ENCODE measurements around the gene SCD. TPM values are rescaled to one million over a fixed set of nuclear protein-coding genes. Genes with fewer than 3 reads are reported as not detected.

Gene SCD
- total and polyA plus RNA-seq, 2 of the 13 experiments (the other 11 are each of a cell fraction or from before 2014, with no cell fraction given), result 492 to 512 TPM

GRCh38 chr10:100372415-100373297 is 25.6 kb downstream of the SCD start (continued):
- TF ChIP-seq ATF6 (CRISPR knock-in tag; conservative IDR thresholded peaks at IDR 0.05) (no peak), ZNF282 (IDR thresholded peaks at IDR 0.05; ENCODE audit: partially characterized antibody) (no peak), ZC3H4 (CRISPR knock-in tag; IDR thresholded peaks at IDR 0.05; ENCODE audit: borderline replicate concordance) (peak; percentile 82), POLR2A (IDR thresholded peaks at IDR 0.05; ENCODE audit: insufficient read depth in 1 of 2, low read depth in 2 of 2, low read length in 2 of 2) (peak in 1 of 2 experiments; percentile 90; a peak in 2 of 4 replicates), ZMYM3 (CRISPR knock-in tag; IDR thresholded peaks at IDR 0.05) (no peak), HHEX (CRISPR knock-in tag; IDR thresholded peaks at IDR 0.05) (no peak), BRF2 (CRISPR knock-in tag; IDR thresholded peaks at IDR 0.05) (no peak), ZNF343 (CRISPR knock-in tag; IDR thresholded peaks at IDR 0.05) (no peak), GPBP1L1 (CRISPR knock-in tag; IDR thresholded peaks at IDR 0.05) (no peak), DNMT3B (CRISPR knock-in tag; conservative IDR thresholded peaks at IDR 0.05) (no peak), ARHGAP35 (CRISPR knock-in tag; IDR thresholded peaks at IDR 0.05; ENCODE audit: borderline replicate concordance) (no peak), HMG20A (CRISPR knock-in tag; IDR thresholded peaks at IDR 0.05; ENCODE audit: borderline replicate concordance) (no peak), KDM2A (CRISPR knock-in tag; IDR thresholded peaks at IDR 0.05; ENCODE audit: borderline replicate concordance, low read depth) (no peak), UBTF (CRISPR knock-in tag; IDR thresholded peaks at IDR 0.05) (peak; percentile 57; the same call in 1 of the 2 replicates), TSC22D2 (CRISPR knock-in tag; IDR thresholded peaks at IDR 0.05; ENCODE audit: borderline replicate concordance) (no peak), ZNF598 (CRISPR knock-in tag; IDR thresholded peaks at IDR 0.05; ENCODE audit: borderline replicate concordance) (0 out of 2 replicates have a peak, but pooled peaks have one; percentile 10), POGZ (CRISPR knock-in tag; IDR thresholded peaks at IDR 0.05) (no peak), RAD21 (CRISPR knock-in tag; IDR thresholded peaks at IDR 0.05) (peak; percentile 24; the same call in 1 of the 2 replicates), ZBTB42 (CRISPR knock-in tag; IDR thresholded peaks at IDR 0.05) (no peak), ZNF253 (CRISPR knock-in tag; IDR thresholded peaks at IDR 0.05; ENCODE audit: borderline replicate concordance) (no peak), MAZ (IDR thresholded peaks at IDR 0.05; ENCODE audit: borderline replicate concordance, low read depth, low read length) (no peak), MAZ (CRISPR knock-in tag; IDR thresholded peaks at IDR 0.05; ENCODE audit: low read depth) (no peak), XBP1 (CRISPR knock-in tag; IDR thresholded peaks at IDR 0.05) (no peak), HDAC1 (CRISPR knock-in tag; IDR thresholded peaks at IDR 0.05) (no peak), BRD4 (CRISPR knock-in tag; IDR thresholded peaks at IDR 0.05) (0 out of 2 replicates have a peak, but pooled peaks have one; percentile 75)
